Esophagus muscularis mucosa (tissue), 4 donors: ENCODE data around the gene PLD2. TPM values are rescaled to one million over a fixed set of nuclear protein-coding genes. Genes with fewer than 3 reads are reported as not detected.

ENCODE experiments used
- DNase-seq: peaks from one replicate; pipeline ENCODE4 v3.0.0-alpha.2; 2017; ENCODE audit errors: extremely low spot score
- H3K27ac ChIP-seq, 4 donors: fragments of 200-600 bp; sonication (generic); replicated peaks in 1 of 4; 1 replicate in 3 of 4; 2 replicates in 1 of 4; pipeline ENCODE4 v1.5.1; 2016 to 2019; ENCODE audit warnings: mild to moderate bottlenecking in 1 of 4
- H3K27me3 ChIP-seq, 4 donors: fragments of 200-600 bp; sonication (generic); one replicate each; pipeline versions ENCODE4 v1.5.1 to v1.6.0; 2016 to 2019
- H3K36me3 ChIP-seq, 4 donors: fragments of 200-600 bp; sonication (generic); one replicate each; pipeline ENCODE4 v1.5.1; 2016 to 2019
- H3K4me1 ChIP-seq, 4 donors: fragments of 200-600 bp; sonication (generic); one replicate each; pipeline ENCODE4 v1.5.1; 2016 to 2019
- H3K4me3 ChIP-seq, 4 donors: fragments of 200-600 bp; sonication (generic); 1 replicate in 2 of 4; 2 replicates in 2 of 4; pipeline ENCODE4 v1.5.1; 2016 to 2019; ENCODE audit warnings: mild to moderate bottlenecking in 4 of 4, moderate library complexity in 1 of 4
- H3K9me3 ChIP-seq, 4 donors: fragments of 200-600 bp; sonication (generic); 1 replicate in 3 of 4; 2 replicates in 1 of 4; pipeline ENCODE4 v1.5.1; 2016 to 2019
- EP300 ChIP-seq: sonication (generic); formaldehyde crosslinking; IDR thresholded peaks from one replicate; pipeline ENCODE4 v1.6.1; 2017; ENCODE audit warnings: antibody characterized with exemption
- POLR2A ChIP-seq: fragments of 450-650 bp; IDR thresholded peaks from one replicate; pipeline ENCODE4 v1.6.1; 2017; ENCODE audit warnings: antibody characterized with exemption, moderate library complexity, mild to moderate bottlenecking, low read depth
- POLR2AphosphoS5 ChIP-seq, 2 donors: sonication (generic); formaldehyde crosslinking; IDR thresholded peaks; one replicate each; pipeline ENCODE4 v1.6.1; 2017; ENCODE audit warnings: antibody characterized with exemption in 2 of 2
- WGBS: methylation state at CpG from one replicate; pipeline ENCODE4 v1.1.5; 2018; 5-methylcytosine and 5-hydroxymethylcytosine counted together
- intact Hi-C: fragments of 100-400 bp; cut with DNase I; formaldehyde crosslinking; loops from one replicate; pipeline ENCODE4 v1.15.1; 2023
- total RNA-seq, 4 donors: library from RNA; depleted of rRNA; stranded (reverse); fragments of >200 nt; gene quantifications; one replicate each; pipeline versions ENCODE4 v1.1.0 to v1.2.1, GENCODE V29; 2016
- TF ChIP-seq, protein P1 (sequence below), 3 experiments: fragments of 200-600 bp in 2 of 3; fragments of 450-650 bp in 1 of 3; sonication (generic) in 2 of 3; IDR thresholded peaks; one replicate each; pipeline ENCODE4 v1.5.1; 2017 to 2019; ENCODE audit warnings: antibody characterized with exemption in 3 of 3, mild to moderate bottlenecking in 2 of 3, moderate library complexity in 1 of 3

The PLD2 gene
- total RNA-seq, 4 donors from 2014 or later = 9.6 to 15.2 (median 12.0) TPM

DNA sequence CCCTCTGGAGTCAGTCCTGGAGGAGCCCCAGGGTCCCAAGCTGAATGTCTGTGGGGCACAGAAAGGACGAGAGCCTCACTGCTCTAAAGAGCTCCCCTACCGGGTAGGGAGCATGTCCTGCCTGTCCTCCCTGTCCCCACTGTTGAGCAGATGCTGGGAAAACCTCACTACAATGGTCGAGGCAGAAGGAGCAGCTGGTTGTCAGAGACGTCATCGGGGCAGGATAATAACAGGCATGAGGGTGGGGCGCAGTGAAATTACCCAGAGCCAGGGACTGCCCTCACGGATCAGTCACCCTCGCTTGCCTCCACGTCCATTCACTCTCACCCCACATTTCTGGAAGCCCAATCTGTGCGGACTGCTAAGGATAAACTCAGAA is 34.7 kb upstream of the PLD2 start:
- Histone ChIP-seq H3K27me3 (peaks cover 0 to 31% (median 0%) of the 10 kb centered on the region in 4 donors), H3K4me3 (no peak overlapping the region), H3K27ac (no peak overlapping the region), H3K36me3 (no peaks in the 10 kb centered on the region), H3K9me3 (no peaks in the 10 kb centered on the region), H3K4me1 (no peaks in the 10 kb centered on the region)
- WGBS = 82% methylated on average over 8 of the region's 10 CpGs
- intact Hi-C loops = no loop called here
- TF ChIP-seq, protein P1, sequence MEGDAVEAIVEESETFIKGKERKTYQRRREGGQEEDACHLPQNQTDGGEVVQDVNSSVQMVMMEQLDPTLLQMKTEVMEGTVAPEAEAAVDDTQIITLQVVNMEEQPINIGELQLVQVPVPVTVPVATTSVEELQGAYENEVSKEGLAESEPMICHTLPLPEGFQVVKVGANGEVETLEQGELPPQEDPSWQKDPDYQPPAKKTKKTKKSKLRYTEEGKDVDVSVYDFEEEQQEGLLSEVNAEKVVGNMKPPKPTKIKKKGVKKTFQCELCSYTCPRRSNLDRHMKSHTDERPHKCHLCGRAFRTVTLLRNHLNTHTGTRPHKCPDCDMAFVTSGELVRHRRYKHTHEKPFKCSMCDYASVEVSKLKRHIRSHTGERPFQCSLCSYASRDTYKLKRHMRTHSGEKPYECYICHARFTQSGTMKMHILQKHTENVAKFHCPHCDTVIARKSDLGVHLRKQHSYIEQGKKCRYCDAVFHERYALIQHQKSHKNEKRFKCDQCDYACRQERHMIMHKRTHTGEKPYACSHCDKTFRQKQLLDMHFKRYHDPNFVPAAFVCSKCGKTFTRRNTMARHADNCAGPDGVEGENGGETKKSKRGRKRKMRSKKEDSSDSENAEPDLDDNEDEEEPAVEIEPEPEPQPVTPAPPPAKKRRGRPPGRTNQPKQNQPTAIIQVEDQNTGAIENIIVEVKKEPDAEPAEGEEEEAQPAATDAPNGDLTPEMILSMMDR (IDR thresholded peaks at IDR 0.05) = no peak
- TF ChIP-seq POLR2AphosphoS5 (IDR thresholded peaks at IDR 0.05) (no peak), POLR2A (no peak), EP300 (no peak)
- DNase-seq = no peak

DNA sequence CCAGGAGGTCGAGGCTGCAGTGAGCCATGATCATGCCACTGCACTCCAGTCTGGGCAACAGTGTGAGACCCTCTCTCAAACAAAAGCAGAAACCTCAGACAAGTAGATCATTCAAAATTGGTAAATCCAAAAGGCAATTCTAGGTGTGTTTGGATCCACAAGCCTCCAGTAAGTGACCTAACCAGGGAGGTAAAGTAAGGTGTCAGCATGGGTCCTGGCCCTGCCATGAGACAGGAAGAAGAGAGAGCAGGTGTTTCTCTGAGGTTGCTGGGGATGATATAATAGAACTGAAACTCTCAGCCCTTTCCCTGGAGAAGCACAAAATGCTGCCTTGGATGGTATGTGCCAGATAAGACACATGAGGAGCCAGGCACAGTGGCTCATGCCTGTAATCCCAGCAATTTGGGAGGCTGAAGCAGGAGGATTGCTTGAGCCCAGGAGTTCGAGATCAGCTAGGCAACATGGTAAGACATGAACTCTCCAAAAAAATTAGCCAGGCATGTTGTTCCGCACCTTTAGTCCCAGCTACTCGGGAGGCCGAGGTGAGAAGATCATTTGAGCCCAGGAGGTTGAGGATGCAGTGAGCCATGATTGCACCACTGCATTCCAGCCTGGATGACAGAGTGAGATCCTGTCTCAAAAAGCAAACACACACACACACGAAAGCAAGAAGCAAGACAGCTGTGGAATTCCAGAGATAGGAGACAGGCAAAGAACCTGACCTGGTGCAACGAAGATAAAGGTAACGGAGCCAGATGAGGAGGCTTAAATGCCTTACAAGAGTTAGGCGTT is 28.8 kb upstream of the PLD2 start:
- Histone ChIP-seq H3K27ac (no peak overlapping the region), H3K27me3 (peaks cover 0 to 66% (median 12%) of the 10 kb centered on the region in 4 donors), H3K9me3 (no peaks in the 10 kb centered on the region), H3K4me3 (no peak overlapping the region), H3K36me3 (no peaks in the 10 kb centered on the region), H3K4me1 (no peaks in the 10 kb centered on the region)
- TF ChIP-seq POLR2AphosphoS5 (IDR thresholded peaks at IDR 0.05) = no peak
- TF ChIP-seq, protein P1 (IDR thresholded peaks at IDR 0.05) = no peak
- no peak for DNase-seq
- 40% methylated on average over 5 of the region's 9 CpGs for WGBS
- intact Hi-C loops = no loop called here

DNA sequence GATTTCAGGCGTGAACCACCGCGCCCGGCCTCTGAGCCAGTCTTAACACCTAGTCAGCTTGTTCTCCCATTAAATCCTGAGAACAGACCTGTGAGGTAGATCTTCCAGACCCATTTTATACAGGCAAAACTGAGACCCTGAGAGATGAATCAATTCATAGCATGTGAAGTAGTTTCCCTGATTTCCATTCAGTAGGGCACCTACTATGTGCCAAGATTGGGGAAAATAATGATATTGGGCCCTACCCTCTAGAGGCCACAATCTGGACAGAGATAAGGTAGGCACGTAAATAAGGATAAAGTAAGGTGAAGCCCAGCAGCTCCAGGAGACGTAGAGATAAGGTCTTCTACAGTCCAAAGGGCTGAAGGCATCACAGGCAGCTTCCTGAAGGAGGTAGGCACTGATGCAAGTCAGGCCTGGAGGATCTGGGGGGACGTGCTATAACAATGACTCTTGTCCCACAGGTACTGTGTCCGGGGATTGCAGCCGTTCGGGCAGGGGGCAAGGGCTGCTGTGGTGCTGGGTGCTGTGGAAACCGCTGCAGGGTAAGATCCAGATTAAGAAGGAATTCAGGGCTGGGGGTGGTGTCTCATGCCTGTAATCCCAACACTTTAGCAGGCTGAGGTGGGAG is 26.5 kb upstream of the PLD2 start:
- no peak for DNase-seq
- TF ChIP-seq POLR2AphosphoS5 (IDR thresholded peaks at IDR 0.05) (no peak), EP300 (no peak), POLR2A (no peak)
- TF ChIP-seq, protein P1 (IDR thresholded peaks at IDR 0.05) = no peak
- H3K27me3 ChIP-seq = peaks cover 0 to 76% (median 14%) of the 10 kb centered on the region in 4 donors
- no peak overlapping the region for H3K27ac ChIP-seq
- H3K9me3 ChIP-seq = no peaks in the 10 kb centered on the region
- H3K36me3 ChIP-seq = no peaks in the 10 kb centered on the region
- intact Hi-C loops = no loop called here
- WGBS = 90% methylated on average over 11 of the region's 11 CpGs
- H3K4me1 ChIP-seq = peaks cover 6 to 8% (median 7%) of the 10 kb centered on the region in 4 donors
- H3K4me3 ChIP-seq = no peak overlapping the region

DNA sequence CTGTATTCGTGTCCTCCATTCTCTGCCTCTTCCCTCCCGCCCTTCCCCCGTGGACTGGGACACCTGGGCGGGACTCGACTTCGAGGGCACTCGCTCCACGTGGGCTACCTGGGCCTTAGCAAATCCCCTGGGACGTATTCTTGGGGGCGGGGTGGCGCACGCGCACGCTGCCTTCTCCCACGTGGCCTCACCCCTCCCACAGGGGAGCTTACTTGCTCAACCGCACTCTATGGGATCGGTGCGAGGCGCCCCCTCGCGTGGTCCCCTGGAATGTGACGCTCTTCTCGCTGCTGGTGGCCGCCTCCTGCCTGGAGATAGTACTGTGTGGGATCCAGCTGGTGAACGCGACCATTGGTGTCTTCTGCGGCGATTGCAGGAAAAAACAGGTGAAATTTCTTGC is 24.3 kb upstream of the PLD2 start:
- Histone ChIP-seq H3K36me3 (no peaks in the 10 kb centered on the region), H3K9me3 (no peaks in the 10 kb centered on the region), H3K27me3 (peaks cover 0 to 79% (median 16%) of the 10 kb centered on the region in 4 donors), H3K4me1 (peaks cover 23 to 30% (median 29%) of the 10 kb centered on the region in 4 donors), H3K4me3 (no peak overlapping the region), H3K27ac (no peak overlapping the region)
- intact Hi-C loops = no loop called here
- WGBS = 42% methylated on average over 19 of the region's 28 CpGs
- TF ChIP-seq, protein P1 (IDR thresholded peaks at IDR 0.05) = no peak
- TF ChIP-seq POLR2A = no peak
- TF ChIP-seq POLR2AphosphoS5 (IDR thresholded peaks at IDR 0.05) = no peak
- TF ChIP-seq EP300 = no peak
- DNase-seq = no peak
